DND-41 (cell line): Measurements from ENCODE around the gene PAPSS2.

Experiments used
- ATAC-seq: fragments of 200-7000 bp; cut with Tn5 transposase; 3 replicates; pipeline ENCODE4 v1.9.1; 2021; ENCODE audit warnings: low read depth; ENCODE audit not compliant: insufficient read depth
- DNase-seq: peaks from one replicate; pipeline ENCODE4 v3.0.0-alpha.2; 2020
- H2AFZ ChIP-seq: 2 replicates; pipeline ENCODE4 v1.6.0; 2012; ENCODE audit warnings: low read depth, low read length
- H3K27ac ChIP-seq: 2 replicates; pipeline ENCODE4 v1.5.1; 2012; ENCODE audit warnings: low read length, inconsistent platforms
- H3K27me3 ChIP-seq: fragments of 200-600 bp; sonication (generic); 2 replicates; pipeline ENCODE4 v1.6.0; 2012; ENCODE audit warnings: low read length, mild to moderate bottlenecking, inconsistent platforms; ENCODE audit not compliant: insufficient read depth, poor library complexity
- H3K36me3 ChIP-seq: 2 replicates; pipeline ENCODE4 v1.5.1; 2012; ENCODE audit warnings: low read length, inconsistent platforms; ENCODE audit not compliant: insufficient read depth
- H3K4me1 ChIP-seq: 2 replicates; pipeline ENCODE4 v1.5.1; 2012; ENCODE audit warnings: mild to moderate bottlenecking, low read length; ENCODE audit not compliant: insufficient read depth
- H3K4me2 ChIP-seq: 2 replicates; pipeline ENCODE4 v1.6.0; 2012; ENCODE audit warnings: mild to moderate bottlenecking, moderate library complexity, low read length, inconsistent platforms; ENCODE audit not compliant: insufficient read depth
- H3K4me3 ChIP-seq, 2 experiments: fragments of 200-600 bp in 1 of 2; shearing (Covaris generic) in 1 of 2; 2 replicates each; pipeline ENCODE4 v1.5.1; 2012 to 2016; ENCODE audit warnings: inconsistent platforms in 2 of 2, low read length in 2 of 2, mild to moderate bottlenecking in 2 of 2, low read depth in 1 of 2, moderate library complexity in 1 of 2
- H3K79me2 ChIP-seq: 2 replicates; pipeline ENCODE4 v1.6.0; 2012; ENCODE audit warnings: low read length, inconsistent platforms; ENCODE audit not compliant: insufficient read depth
- H3K9ac ChIP-seq: 2 replicates; pipeline ENCODE4 v1.6.0; 2012; ENCODE audit warnings: low read depth, mild to moderate bottlenecking, inconsistent platforms, low read length, moderate library complexity
- H3K9me3 ChIP-seq: 2 replicates; pipeline ENCODE4 v1.5.1; 2012; ENCODE audit warnings: low read length, moderate library complexity, mild to moderate bottlenecking, inconsistent platforms; ENCODE audit not compliant: insufficient read depth, severe bottlenecking
- H4K20me1 ChIP-seq: 2 replicates; pipeline ENCODE4 v1.6.0; 2012; ENCODE audit warnings: low read length; ENCODE audit not compliant: insufficient read depth
- EZH2 ChIP-seq: IDR thresholded peaks from 3 replicates; pipeline ENCODE4 v1.6.1; 2012; ENCODE audit warnings: borderline replicate concordance, low read depth, mild to moderate bottlenecking, moderate library complexity, low read length, inconsistent platforms; ENCODE audit not compliant: severe bottlenecking
- TF ChIP-seq, protein P1 (sequence below): IDR thresholded peaks from 2 replicates; pipeline ENCODE4 v1.5.1; 2012; ENCODE audit warnings: borderline replicate concordance, low read length, moderate library complexity, mild to moderate bottlenecking; ENCODE audit not compliant: poor library complexity, severe bottlenecking; ENCODE audit errors: extremely low read depth

PAPSS2 gene

GRCh38 chr10:87683356-87683755 lies 23.7 kb downstream of the PAPSS2 start:
- H3K9me3 ChIP-seq = no peaks in the 10 kb centered on the region
- DNase-seq = no peak
- TF ChIP-seq, protein P1, sequence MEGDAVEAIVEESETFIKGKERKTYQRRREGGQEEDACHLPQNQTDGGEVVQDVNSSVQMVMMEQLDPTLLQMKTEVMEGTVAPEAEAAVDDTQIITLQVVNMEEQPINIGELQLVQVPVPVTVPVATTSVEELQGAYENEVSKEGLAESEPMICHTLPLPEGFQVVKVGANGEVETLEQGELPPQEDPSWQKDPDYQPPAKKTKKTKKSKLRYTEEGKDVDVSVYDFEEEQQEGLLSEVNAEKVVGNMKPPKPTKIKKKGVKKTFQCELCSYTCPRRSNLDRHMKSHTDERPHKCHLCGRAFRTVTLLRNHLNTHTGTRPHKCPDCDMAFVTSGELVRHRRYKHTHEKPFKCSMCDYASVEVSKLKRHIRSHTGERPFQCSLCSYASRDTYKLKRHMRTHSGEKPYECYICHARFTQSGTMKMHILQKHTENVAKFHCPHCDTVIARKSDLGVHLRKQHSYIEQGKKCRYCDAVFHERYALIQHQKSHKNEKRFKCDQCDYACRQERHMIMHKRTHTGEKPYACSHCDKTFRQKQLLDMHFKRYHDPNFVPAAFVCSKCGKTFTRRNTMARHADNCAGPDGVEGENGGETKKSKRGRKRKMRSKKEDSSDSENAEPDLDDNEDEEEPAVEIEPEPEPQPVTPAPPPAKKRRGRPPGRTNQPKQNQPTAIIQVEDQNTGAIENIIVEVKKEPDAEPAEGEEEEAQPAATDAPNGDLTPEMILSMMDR = no peak
- TF ChIP-seq EZH2 = no peak
- H3K9ac ChIP-seq = no peak overlapping the region
- no peak overlapping the region for H2AFZ ChIP-seq
- H3K36me3 ChIP-seq = no peaks in the 10 kb centered on the region
- no peak overlapping the region for H3K4me2 ChIP-seq
- H4K20me1 ChIP-seq = no peaks in the 10 kb centered on the region
- no peaks in the 10 kb centered on the region for H3K4me1 ChIP-seq
- H3K27ac ChIP-seq = no peak overlapping the region
- peaks cover 11% of the 10 kb centered on the region for H3K27me3 ChIP-seq
- H3K4me3 ChIP-seq = no peak overlapping the region
- no peak for ATAC-seq
- H3K79me2 ChIP-seq = no peaks in the 10 kb centered on the region

DNA sequence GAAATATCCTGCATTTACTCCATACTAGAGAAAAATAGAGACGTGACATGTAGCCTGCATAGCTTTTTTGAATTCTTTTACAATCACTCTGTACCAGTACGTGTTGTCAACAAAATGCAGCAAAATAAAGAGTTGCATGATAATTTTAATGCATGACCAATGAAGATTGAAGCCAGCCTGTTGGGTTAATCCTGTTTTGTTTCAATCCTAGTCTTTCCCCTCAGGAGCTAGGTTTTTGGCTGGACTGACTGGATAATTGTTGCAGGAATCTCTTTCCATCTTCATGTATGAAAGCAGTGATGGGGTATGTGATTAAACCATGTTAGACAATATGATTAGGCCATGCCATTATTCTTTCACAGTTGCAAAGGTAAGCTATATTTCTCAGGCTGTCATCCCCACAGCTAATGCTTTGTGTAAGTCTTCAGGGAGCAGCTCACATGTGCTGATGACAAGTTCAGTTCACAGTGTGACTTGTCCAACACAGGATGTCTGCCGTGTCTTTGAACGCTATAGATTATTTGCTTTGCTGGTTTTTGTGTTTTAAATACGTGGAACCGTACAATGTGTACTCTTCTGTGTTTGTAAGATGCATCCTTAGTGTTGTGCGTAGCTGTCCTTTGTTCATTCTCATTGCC lies 24.4 kb downstream of the PAPSS2 start:
- ATAC-seq = no peak
- H3K27me3 ChIP-seq = peaks cover 11% of the 10 kb centered on the region
- TF ChIP-seq EZH2 = no peak
- TF ChIP-seq, protein P1 = no peak
- no peak overlapping the region for H3K9ac ChIP-seq
- H2AFZ ChIP-seq = no peak overlapping the region
- no peak for DNase-seq
- no peak overlapping the region for H3K27ac ChIP-seq
- no peak overlapping the region for H3K4me3 ChIP-seq
- no peak overlapping the region for H3K4me2 ChIP-seq
- no peaks in the 10 kb centered on the region for H4K20me1 ChIP-seq
- H3K36me3 ChIP-seq = no peaks in the 10 kb centered on the region
- H3K4me1 ChIP-seq = no peaks in the 10 kb centered on the region
- no peaks in the 10 kb centered on the region for H3K79me2 ChIP-seq
- no peaks in the 10 kb centered on the region for H3K9me3 ChIP-seq

DNA sequence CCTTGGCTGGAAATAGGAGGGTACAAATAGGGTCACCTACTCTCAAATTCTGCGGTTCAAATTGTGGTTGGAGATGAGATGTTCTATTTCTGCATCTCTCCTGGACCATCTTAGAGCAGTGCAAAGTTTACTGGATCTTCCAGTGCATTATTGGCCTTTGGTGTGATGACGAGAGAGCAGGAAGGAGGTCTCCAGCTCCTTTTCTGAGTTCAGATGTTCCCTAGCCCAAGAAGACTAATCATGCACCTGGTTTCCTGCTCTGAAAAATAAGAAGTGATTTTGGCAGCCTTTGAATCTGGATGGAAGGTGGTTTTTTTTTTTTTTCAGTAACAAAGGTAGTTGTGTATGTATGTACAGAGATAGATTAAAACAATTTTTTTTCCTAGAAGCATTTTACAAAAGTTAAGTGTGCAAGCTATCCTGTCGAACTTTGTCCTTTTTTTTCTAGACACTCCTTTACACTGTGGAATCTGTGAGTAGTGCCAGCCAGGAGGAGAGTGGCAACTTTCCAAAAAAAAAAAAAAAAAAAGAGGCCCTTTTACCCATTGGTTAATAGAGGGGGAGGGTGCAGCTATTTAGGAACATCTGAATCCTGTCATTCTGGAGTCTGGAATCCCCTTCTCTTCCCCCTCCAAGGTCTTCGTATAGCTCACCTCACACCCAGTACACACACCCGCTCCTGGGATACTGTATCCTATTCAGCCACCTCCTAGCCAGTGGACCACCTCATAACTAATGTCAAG lies 26.3 kb downstream of the PAPSS2 start:
- Histone ChIP-seq H3K4me1 (no peaks in the 10 kb centered on the region), H4K20me1 (no peaks in the 10 kb centered on the region), H2AFZ (no peak overlapping the region), H3K27me3 (peaks cover 19% of the 10 kb centered on the region), H3K9ac (no peak overlapping the region), H3K9me3 (no peaks in the 10 kb centered on the region), H3K36me3 (no peaks in the 10 kb centered on the region), H3K4me3 (no peak overlapping the region), H3K27ac (no peak overlapping the region), H3K79me2 (no peaks in the 10 kb centered on the region), H3K4me2 (no peak overlapping the region)
- ATAC-seq (no peak), DNase-seq (no peak)
- no peak for TF ChIP-seq EZH2
- TF ChIP-seq, protein P1 = no peak
